ENCODE results near the gene HIGD1A. TPM values are rescaled to one million over a fixed set of nuclear protein-coding genes. Genes with fewer than 3 reads are reported as not detected.
A peak's percentile ranks its signal among the peaks of the same experiment; 100 is the strongest.

HIGD1A gene
- total and polyA plus RNA-seq, 7 donors: 81.0 to 169 (median 118) TPM

GRCh38 chr3:42790714-42791229, 13.5 kb downstream of the HIGD1A start:
- ATAC-seq (no peak), DNase-seq (no peak)
- Histone ChIP-seq H3K9me3 (no peaks in the 10 kb centered on the region), H3K36me3 (ENCODE audit: insufficient read depth in 1 of 2, low read depth in 1 of 2) (peaks cover 3 to 56% of the 10 kb centered on the region in 2 donors), H3K27me3 (ENCODE audit: insufficient read depth in 3 of 3, low read length in 2 of 3) (no peaks in the 10 kb centered on the region), H3K4me1 (peaks cover 4% of the 10 kb centered on the region), H3K27ac (no peak overlapping the region), H3K4me3 (no peak overlapping the region)
- TF ChIP-seq CTCF (IDR thresholded peaks at IDR 0.05): no peak
- intact Hi-C loops (cut with DNase I): no loop called here
- 72 to 74% (median 72%) methylated on average over 6 of the region's 6 CpGs for WGBS, 3 donors

GRCh38 chr3:42786631-42787030, 17.7 kb downstream of the HIGD1A start:
- Histone ChIP-seq H3K9me3 (no peaks in the 10 kb centered on the region), H3K36me3 (ENCODE audit: insufficient read depth in 1 of 2, low read depth in 1 of 2) (peaks cover 0 to 64% of the 10 kb centered on the region in 2 donors), H3K4me3 (no peak overlapping the region), H3K27me3 (ENCODE audit: insufficient read depth in 3 of 3, low read length in 2 of 3) (no peaks in the 10 kb centered on the region), H3K27ac (no peak overlapping the region), H3K4me1 (no peaks in the 10 kb centered on the region)
- no peak for TF ChIP-seq CTCF (IDR thresholded peaks at IDR 0.05)
- 97 to 100% (median 98%) methylated on average over 2 of the region's 2 CpGs for WGBS, 3 donors
- intact Hi-C loops (cut with DNase I): no loop called here
- DNase-seq: no peak
- ATAC-seq: no peak

- WGBS, 3 donors: 73 to 82% (median 82%) methylated on average over 1 of the region's 1 CpG
- H3K4me3 ChIP-seq: no peak overlapping the region
- intact Hi-C loops (cut with DNase I): no loop called here
- no peak for TF ChIP-seq CTCF (IDR thresholded peaks at IDR 0.05)
- H3K4me1 ChIP-seq: no peaks in the 10 kb centered on the region
- no peak for DNase-seq
- ATAC-seq: no peak
- peaks cover 0 to 59% of the 10 kb centered on the region in 2 donors for H3K36me3 ChIP-seq (ENCODE audit: insufficient read depth in 1 of 2, low read depth in 1 of 2)
- no peaks in the 10 kb centered on the region for H3K27me3 ChIP-seq (ENCODE audit: insufficient read depth in 3 of 3, low read length in 2 of 3)
- no peaks in the 10 kb centered on the region for H3K9me3 ChIP-seq
- no peak overlapping the region for H3K27ac ChIP-seq
These were observed 18.1 kb downstream of the HIGD1A start for GRCh38 chr3:42786212-42786611.

- Histone ChIP-seq H3K27ac (no peak overlapping the region), H3K4me1 (no peaks in the 10 kb centered on the region)
- intact Hi-C loops (cut with DNase I): loop anchor here (1.0 to 5.0 kb wide), 4 partner anchors 56 to 100 kb away; no protein-coding TSS in a partner anchor
These were observed 23.2 kb downstream of the HIGD1A start for GRCh38 chr3:42780892-42781700.

More at GRCh38 chr3:42780892-42781700, 23.2 kb downstream of the HIGD1A start:
- no peak for DNase-seq
- TF ChIP-seq CTCF (IDR thresholded peaks at IDR 0.05): peak; percentile 82
- no peaks in the 10 kb centered on the region for H3K27me3 ChIP-seq (ENCODE audit: insufficient read depth in 3 of 3, low read length in 2 of 3)
- no peak overlapping the region for H3K4me3 ChIP-seq
- ATAC-seq: peak; percentile 70 to 88 (median 82)
- no peaks in the 10 kb centered on the region for H3K9me3 ChIP-seq
- WGBS, 3 donors: 61 to 65% (median 62%) methylated on average over 11 of the region's 11 CpGs
- peaks cover 0 to 34% of the 10 kb centered on the region in 2 donors for H3K36me3 ChIP-seq (ENCODE audit: insufficient read depth in 1 of 2, low read depth in 1 of 2)

Measured in psoas muscle (tissue), 8 donors.